OCI-LY7 (cell line): ENCODE measurements around the gene SLC13A3. TPM values are rescaled to one million over a fixed set of nuclear protein-coding genes. Genes with fewer than 3 reads are reported as not detected.

Experiments used
- BruUV-seq: library from RNA; stranded (reverse); fragments of 400-500 nt; replicated peaks from 2 replicates; lab custom pipeline; 2021; lab: Mats Ljungman, UMichigan
- CTCF ChIA-PET: fragments of 300-600 bp; sonication (Branson Sonifier 250); formaldehyde crosslinking; loops from one replicate; lab custom pipeline; 2022; ENCODE audit warnings: antibody characterized with exemption; ENCODE audit not compliant: unreplicated experiment; lab: Charles Lee
- POLR2A ChIA-PET: fragments of 300-600 bp; sonication (Branson Sonifier 250); formaldehyde crosslinking; loops from one replicate; lab custom pipeline; 2022; ENCODE audit warnings: antibody characterized with exemption; lab: Charles Lee
- DNase-seq: peaks from one replicate; pipeline ENCODE4 v3.0.0-alpha.2; 2015; ENCODE audit warnings: low spot score
- H2AFZ ChIP-seq: fragments of 200-600 bp; sonication (generic), shearing (Covaris generic); 2 replicates; pipeline ENCODE4 v1.6.1; 2014; ENCODE audit warnings: mild to moderate bottlenecking, antibody characterized with exemption, low read length, moderate library complexity
- H3K27ac ChIP-seq: fragments of 200-600 bp; sonication (generic); 2 replicates; pipeline ENCODE4 v1.5.1; 2014; ENCODE audit warnings: mixed run types, low read depth, mild to moderate bottlenecking, moderate library complexity, low read length, inconsistent platforms; ENCODE audit not compliant: poor library complexity, severe bottlenecking
- H3K36me3 ChIP-seq: fragments of 200-600 bp; sonication (generic); 2 replicates; pipeline ENCODE4 v1.6.1; 2014; ENCODE audit warnings: mild to moderate bottlenecking, antibody characterized with exemption, low read length, moderate library complexity, mixed read lengths; ENCODE audit not compliant: insufficient read depth
- H3K4me1 ChIP-seq: fragments of 200-600 bp; sonication (generic); 2 replicates; pipeline ENCODE4 v1.5.1; 2014; ENCODE audit warnings: mild to moderate bottlenecking, low read length; ENCODE audit not compliant: insufficient read depth, poor library complexity, severe bottlenecking
- H3K4me2 ChIP-seq: fragments of 200-600 bp; sonication (generic); 2 replicates; pipeline ENCODE4 v1.6.1; 2014; ENCODE audit warnings: mild to moderate bottlenecking, low read length
- H3K4me3 ChIP-seq: fragments of 200-600 bp; sonication (generic); 2 replicates; pipeline ENCODE4 v1.5.1; 2014; ENCODE audit warnings: mild to moderate bottlenecking, low read depth, low read length; ENCODE audit not compliant: poor library complexity, severe bottlenecking
- H3K79me2 ChIP-seq: fragments of 200-600 bp; sonication (generic); 2 replicates; pipeline ENCODE4 v1.6.1; 2016; ENCODE audit warnings: low read depth, mild to moderate bottlenecking, low read length, moderate library complexity, mixed read lengths; ENCODE audit not compliant: insufficient read depth
- H3K9me2 ChIP-seq: fragments of 200-600 bp; sonication (generic); 2 replicates; pipeline ENCODE4 v1.6.1; 2016; ENCODE audit warnings: mild to moderate bottlenecking, low read length, mixed read lengths; ENCODE audit not compliant: insufficient read depth
- H3K9me3 ChIP-seq: fragments of 200-600 bp; sonication (generic); 2 replicates; pipeline ENCODE4 v1.6.1; 2014; ENCODE audit warnings: mild to moderate bottlenecking, mixed run types, low read length, mixed read lengths
- H4K20me1 ChIP-seq: fragments of 200-600 bp; sonication (generic); 2 replicates; pipeline ENCODE4 v1.6.1; 2014; ENCODE audit warnings: mild to moderate bottlenecking, antibody characterized with exemption, low read length, moderate library complexity, mixed read lengths; ENCODE audit not compliant: insufficient read depth
- CTCF ChIP-seq: fragments of 200-600 bp; sonication (generic); conservative IDR thresholded peaks from 2 replicates; pipeline ENCODE4 v1.5.1; 2014; ENCODE audit warnings: mild to moderate bottlenecking, antibody characterized with exemption, low read length, moderate library complexity, mixed read lengths
- EZH2phosphoT487 ChIP-seq: fragments of 200-600 bp; sonication (generic); IDR thresholded peaks from 2 replicates; pipeline ENCODE4 v1.6.1; 2018; ENCODE audit warnings: low read depth, borderline replicate concordance, mild to moderate bottlenecking, mixed run types, antibody characterized with exemption, low read length, moderate library complexity, mixed read lengths
- intact Hi-C: fragments of 100-400 bp; cut with micrococcal nuclease; formaldehyde crosslinking; loops from one replicate; pipeline ENCODE4 v1.10.0; 2022; ENCODE audit not compliant: unreplicated experiment
- total RNA-seq, 2 experiments: library from RNA; depleted of rRNA in 1 of 2; stranded (reverse); fragments of >200 nt in 1 of 2; shearing (Covaris generic) in 1 of 2; gene quantifications; 2 replicates each; pipeline ENCODE4 v1.2.3, GENCODE V29; 2014 to 2022

SLC13A3 gene
- total RNA-seq, 2 experiments from 2014 or later = not detected

DNA sequence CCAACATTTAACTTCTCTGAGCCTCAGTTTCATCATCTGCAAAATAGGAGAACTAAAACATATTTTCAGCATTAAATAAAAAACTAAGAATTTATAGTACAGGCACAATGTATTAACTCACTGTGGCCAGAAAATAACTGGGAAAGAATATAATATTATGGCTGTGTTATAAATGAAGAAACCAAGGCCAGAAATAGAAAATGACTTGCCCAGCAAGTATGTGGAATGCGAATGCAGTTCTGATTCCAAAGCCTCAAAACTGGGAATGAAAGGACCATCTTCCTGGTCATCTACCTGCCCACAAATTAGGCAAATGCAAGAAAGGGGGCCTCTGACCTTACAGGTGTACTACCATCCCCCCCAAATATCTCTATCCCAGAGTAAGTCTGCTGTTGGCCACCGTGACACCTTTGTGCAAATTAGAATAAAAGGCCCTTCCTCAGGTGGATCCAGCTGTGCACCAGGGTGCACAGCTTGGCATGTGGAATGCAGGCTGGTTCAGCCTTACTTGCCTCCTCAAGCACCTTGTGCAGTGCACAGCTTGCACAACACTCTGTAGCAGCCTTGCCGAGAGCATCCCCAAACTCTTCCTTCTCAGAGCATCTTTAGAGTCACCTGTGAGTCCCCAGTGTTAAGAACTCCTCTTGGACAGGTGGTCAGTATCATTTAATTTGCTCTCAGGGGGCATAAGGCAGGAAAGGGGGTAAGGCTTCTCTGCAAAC is 4.4 kb downstream of the SLC13A3 start:
- BruUV-seq = no TSS peak
- Histone ChIP-seq H3K27ac (no peak overlapping the region), H2AFZ (no peak overlapping the region), H3K36me3 (no peaks in the 10 kb centered on the region), H3K9me3 (no peaks in the 10 kb centered on the region), H3K4me1 (no peaks in the 10 kb centered on the region), H4K20me1 (no peaks in the 10 kb centered on the region), H3K79me2 (no peaks in the 10 kb centered on the region), H3K4me3 (no peak overlapping the region), H3K9me2 (no peaks in the 10 kb centered on the region), H3K4me2 (no peak overlapping the region)
- TF ChIP-seq CTCF = no peak
- no peak for TF ChIP-seq EZH2phosphoT487
- POLR2A ChIA-PET = no interaction called here
- no peak for DNase-seq
- CTCF ChIA-PET = no interaction called here
- intact Hi-C loops = no loop called here

DNA sequence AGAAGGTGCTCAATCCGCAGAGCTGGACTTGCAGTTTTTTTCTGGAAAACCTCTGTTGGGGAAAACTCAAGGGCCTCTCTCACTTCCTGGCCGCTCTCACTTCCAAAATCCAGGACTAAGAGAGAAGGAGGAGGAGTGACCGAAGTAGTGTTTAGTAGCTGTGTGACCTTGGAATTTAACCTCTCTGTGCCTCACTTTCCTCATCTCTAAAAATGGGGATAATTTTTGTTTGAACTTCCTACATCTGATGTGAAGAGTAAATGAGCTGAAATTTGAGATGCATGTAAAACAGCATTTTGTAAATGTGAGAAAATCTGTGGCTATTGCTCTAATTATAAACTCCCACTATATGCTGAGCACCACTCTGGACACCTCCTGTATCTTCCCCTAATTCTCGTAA is 5.1 kb downstream of the SLC13A3 start:
- H3K4me2 ChIP-seq = no peak overlapping the region
- TF ChIP-seq CTCF = no peak
- TF ChIP-seq EZH2phosphoT487 = no peak
- H3K27ac ChIP-seq = no peak overlapping the region
- no peaks in the 10 kb centered on the region for H3K9me2 ChIP-seq
- H3K9me3 ChIP-seq = no peaks in the 10 kb centered on the region
- no peaks in the 10 kb centered on the region for H3K36me3 ChIP-seq
- DNase-seq = no peak
- H4K20me1 ChIP-seq = no peaks in the 10 kb centered on the region
- no TSS peak for BruUV-seq
- H2AFZ ChIP-seq = no peak overlapping the region
- H3K4me1 ChIP-seq = no peaks in the 10 kb centered on the region
- CTCF ChIA-PET = no interaction called here
- intact Hi-C loops = no loop called here
- H3K4me3 ChIP-seq = no peak overlapping the region
- POLR2A ChIA-PET = no interaction called here
- no peaks in the 10 kb centered on the region for H3K79me2 ChIP-seq

DNA sequence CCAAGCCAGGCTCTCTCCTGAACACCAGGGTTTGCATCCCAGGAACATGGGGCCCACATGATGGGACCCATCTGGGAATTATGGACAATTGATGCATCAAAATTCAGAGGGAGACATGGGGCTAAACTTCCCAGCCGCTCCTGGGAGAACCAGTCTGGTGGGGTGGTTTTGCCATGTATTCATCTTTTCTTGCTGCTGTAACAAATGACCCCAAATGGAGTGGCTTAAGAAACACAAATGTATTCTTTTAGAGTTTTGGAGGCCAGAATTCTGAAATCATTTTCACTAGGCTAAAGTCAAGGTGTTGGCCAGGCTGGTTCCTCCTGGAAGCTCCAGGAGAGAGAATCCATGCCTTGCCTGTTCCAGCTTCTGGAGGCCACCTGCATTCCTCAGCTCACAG is 6.5 kb downstream of the SLC13A3 start:
- no peak overlapping the region for H3K4me2 ChIP-seq
- no peak for TF ChIP-seq EZH2phosphoT487
- TF ChIP-seq CTCF = no peak
- no peak for DNase-seq
- H3K9me3 ChIP-seq = no peaks in the 10 kb centered on the region
- no peaks in the 10 kb centered on the region for H3K79me2 ChIP-seq
- CTCF ChIA-PET = no interaction called here
- POLR2A ChIA-PET = no interaction called here
- no peaks in the 10 kb centered on the region for H3K9me2 ChIP-seq
- no peaks in the 10 kb centered on the region for H3K4me1 ChIP-seq
- no peaks in the 10 kb centered on the region for H3K36me3 ChIP-seq
- intact Hi-C loops = no loop called here
- no TSS peak for BruUV-seq
- no peak overlapping the region for H3K4me3 ChIP-seq
- no peaks in the 10 kb centered on the region for H4K20me1 ChIP-seq
- no peak overlapping the region for H2AFZ ChIP-seq
- no peak overlapping the region for H3K27ac ChIP-seq
